8988T (cell line): Measurements from ENCODE around the gene USP3.

Experiments used
- DNase-seq: peaks from one replicate; pipeline ENCODE4 v3.0.0; 2011

USP3 gene

DNA sequence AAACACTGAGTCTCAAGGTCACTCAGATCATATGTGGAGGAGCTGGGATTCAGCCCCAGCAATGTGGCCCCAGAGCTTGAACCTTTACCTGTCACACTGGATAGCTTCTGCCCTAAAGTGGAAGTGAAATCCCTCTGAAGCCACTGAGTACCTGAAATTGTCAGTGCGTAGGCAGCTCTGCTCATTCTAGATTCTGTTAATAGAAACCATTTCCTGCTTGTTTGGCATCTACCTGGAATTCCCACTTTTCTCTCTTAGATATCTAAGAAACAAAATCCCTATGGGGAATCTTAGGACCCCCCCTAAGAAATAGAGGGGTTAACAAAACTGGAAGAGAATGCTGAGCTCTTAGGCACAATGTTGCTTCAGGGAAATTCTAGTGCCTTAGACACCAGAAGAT, 122.6 kb downstream of the USP3 start:
- DNase-seq, result no peak

DNA sequence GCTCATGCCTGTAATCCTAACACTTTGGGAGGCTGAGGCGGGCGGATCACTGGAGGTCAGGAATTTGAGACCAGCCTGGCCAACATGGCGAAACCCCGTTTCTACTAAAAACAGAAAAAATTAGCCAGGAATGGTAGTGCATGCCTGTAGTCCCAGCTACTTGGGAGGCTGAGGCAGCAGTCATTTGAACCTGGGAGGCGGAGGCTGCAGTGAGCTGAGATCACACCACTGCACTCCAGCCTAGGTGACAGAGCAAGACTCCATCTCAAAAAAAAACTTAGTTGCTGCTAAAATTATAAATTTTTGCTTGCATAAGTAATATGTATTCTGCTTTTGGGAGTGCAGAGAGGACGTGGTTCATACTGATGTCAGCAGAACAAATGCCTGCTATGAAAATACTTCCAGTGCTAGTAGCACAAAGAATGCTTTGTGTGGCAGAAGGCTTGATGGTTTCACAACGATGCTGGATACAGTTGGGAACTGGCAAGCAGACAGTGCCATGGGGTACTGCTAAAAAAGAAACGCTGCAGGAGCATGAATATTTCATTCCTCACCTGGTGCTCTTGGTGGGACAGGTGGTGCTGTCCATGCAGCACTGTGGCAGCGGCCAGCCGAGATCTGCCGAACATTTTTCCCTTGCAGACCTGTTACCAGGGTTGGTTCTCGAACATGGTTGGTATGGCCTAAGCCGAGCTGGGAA, 123.9 kb downstream of the USP3 start:
- no peak for DNase-seq

DNA sequence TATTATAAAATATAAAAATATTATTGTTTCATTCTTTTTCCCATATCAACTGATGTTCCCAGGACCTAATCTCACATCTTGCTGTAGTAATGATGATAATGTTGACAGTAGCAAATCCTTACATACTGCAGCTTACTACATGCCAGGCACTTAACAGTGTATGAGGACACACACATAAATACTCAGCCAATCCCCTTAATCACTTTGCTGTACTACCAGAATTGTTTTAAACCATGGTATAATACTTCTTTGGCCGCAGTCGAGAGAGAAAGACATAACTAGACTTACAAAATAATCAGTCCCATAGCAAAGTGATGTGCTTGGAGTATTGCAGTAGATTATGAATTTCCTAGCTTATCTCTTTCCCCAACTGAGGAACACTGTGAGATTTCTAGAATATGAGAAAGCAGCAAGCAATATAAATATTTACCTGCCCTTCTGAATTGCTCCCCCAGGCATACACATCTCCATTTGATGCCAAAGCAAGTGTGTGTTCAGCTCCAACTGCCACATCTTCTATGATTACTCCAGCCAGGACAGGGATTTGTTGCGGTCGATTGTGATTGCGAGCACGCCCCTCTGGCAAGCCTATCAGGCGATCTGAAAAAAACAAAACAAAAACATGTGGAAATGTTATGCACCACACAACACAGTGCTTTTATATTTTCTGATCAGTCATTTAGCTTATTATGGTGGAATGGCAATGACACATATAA, 125.8 kb downstream of the USP3 start:
- DNase-seq, result no peak

DNA sequence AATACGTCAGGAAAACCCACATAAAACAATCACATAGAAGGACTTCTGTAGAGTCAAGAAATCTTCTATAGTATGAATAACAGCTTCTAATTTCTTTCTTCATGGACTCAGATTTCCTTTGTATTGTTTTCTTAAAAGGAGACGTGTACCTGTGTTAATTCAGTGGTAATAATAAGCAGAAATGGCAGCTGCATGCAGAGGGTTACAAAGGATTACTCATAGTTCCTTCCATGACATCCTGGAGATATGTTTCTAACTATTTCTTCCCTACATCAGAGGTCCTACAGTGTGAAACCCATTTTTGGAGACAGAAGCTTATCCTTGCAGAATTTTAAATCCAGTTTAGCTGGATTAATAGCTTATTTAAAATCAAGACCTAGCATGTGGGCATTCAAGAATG, 128.9 kb downstream of the USP3 start:
- DNase-seq, result no peak

DNA sequence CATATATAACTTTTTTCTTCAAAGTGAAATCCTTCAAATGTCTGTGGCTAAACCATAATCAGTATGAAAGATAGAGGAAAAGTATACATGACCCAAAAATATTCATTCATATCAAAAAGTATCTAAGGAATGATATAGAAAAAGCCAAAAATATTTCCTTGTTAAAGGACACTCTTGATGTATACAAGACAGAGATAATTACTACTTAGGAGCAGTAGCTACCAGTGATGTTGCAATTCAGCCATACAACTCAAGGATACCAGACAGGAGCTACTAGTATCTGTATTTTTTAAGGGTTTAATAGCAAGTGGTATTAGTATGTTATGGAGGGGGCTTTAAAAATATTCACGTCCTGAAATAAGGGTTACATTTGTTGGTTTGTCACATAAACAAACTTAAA, 129.8 kb downstream of the USP3 start:
- no peak for DNase-seq

DNA sequence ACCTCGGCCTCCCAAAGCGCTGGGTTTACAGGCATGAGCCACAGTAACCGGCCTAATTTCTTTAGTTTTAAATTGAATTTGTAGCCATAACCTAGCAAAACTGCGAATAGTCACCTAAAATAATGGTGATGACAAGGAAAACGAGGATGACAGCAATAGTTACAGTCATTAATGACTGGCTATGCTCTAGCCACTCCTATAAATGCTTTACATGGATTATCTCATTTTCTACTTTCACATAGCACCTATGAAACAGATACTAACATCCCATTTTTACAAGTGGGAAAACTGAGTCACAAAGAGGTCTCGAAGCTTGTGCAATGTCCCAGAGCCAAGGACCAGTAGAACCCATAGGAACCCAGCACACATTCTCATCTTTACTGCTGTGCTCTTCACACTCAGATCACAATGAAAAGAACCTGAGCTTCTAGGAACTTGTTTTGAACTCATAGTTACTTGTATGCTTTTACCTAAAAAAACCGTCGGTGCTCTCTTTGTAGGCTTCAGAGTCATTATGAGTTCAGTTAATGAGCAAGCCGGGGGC, 132.2 kb downstream of the USP3 start:
- no peak for DNase-seq

DNA sequence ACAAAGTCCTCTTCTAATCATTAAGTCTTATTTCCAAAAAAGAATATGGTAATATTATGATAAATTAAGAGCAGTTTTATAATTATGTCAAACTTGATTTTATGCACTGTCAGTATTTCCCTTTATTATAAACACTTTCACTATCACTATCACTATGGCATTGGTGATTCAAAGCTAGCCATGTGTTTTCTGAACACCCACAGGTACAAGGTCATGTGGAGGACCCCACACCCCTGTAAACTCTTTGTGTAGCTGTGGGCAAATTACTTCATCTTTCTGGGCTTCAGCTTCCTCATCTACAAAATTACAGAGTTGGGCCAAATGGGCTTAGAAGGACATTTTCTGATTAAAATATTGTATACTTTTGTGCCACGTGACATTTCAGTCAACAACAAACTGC, 134.4 kb downstream of the USP3 start:
- DNase-seq, result no peak

DNA sequence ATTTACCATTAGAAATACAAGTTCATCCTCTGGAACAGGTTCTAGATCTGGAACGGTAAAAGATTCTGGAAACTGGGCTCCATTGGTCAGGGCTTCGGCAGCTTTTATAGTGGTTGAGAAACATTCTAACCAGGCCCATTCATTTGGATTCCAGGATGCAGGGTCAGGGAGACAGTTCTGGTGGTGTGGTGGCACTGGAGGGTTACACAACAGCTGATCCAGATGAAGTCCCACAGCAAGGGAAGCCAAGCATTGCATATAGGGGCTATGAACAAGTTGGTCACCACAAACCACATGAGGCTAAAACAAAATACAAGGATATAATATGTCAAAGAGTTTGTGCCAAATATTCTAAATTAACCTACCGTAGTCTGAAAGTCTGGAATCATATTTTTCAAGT, 135.8 kb downstream of the USP3 start:
- no peak for DNase-seq
